Cardiac fibroblast (primary cell): ENCODE results near the gene HERC4.

Experiments
- DNase-seq, 2 donors: peaks; one replicate each; pipeline versions ENCODE4 v3.0.0 to v3.0.0-alpha.2; 2010; ENCODE audit warnings: low read depth in 2 of 2
- H3K4me3 ChIP-seq, 2 donors: replicated peaks in 1 of 2; 1 replicate in 1 of 2; 2 replicates in 1 of 2; pipeline ENCODE4 v1.5.1; 2011; ENCODE audit warnings: low read depth in 2 of 2, low read length in 2 of 2, mild to moderate bottlenecking in 2 of 2, moderate library complexity in 1 of 2
- CTCF ChIP-seq: IDR thresholded peaks from one replicate; pipeline ENCODE4 v1.5.1; 2011; ENCODE audit warnings: low read depth, mild to moderate bottlenecking, low read length, inconsistent platforms

HERC4 gene

DNA sequence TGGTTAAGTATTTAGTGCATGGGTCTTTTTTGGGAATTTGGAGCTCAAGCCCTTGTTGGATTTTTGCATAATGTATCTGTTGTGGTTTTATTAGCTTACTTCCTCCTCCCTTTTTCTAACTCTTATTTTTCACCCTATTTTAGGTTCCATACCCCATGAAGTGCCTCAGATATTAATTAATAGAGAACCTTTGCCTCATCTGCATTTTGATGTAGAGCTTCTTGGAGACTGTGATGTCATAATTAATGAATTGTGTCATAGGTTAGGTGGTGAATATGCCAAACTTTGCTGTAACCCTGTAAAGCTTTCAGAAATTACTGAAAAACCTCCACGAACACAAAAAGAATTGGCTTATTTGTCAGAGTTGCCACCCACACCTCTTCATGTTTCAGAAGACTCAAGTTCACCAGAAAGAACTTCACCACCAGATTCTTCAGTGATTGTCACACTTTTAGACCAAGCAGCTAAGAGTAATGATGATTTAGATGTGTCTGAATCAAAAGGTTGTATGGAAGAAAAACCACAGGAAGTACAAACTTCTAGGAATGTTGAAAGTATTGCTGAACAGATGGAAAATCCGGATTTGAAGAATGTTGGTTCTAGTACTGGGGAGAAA is 162.6 kb downstream of the HERC4 start:
- DNase-seq: no peak
- no peak overlapping the region for H3K4me3 ChIP-seq
- TF ChIP-seq CTCF: no peak

DNA sequence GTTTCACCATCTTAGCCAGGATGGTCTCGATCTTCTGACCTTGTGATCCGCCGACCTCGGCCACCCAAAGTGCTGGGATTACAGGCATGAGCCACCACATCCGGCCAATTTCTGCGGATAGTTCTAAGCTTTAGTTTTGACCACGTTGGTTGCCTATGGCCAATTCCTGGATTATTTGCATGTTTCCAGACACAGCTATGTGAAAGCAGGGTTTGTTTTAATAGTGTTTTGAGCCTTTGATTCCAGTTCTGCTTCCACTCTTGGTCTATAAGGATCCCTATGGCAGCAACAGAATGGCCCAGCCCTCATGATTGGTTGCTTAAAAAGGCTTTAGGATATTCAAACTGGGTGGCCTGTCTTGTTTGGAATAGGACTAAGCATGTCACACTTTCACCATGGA is 171.5 kb downstream of the HERC4 start:
- no peak for DNase-seq
- no peak overlapping the region for H3K4me3 ChIP-seq
- no peak for TF ChIP-seq CTCF

GRCh38 chr10:67893637-67894036 is 181.4 kb downstream of the HERC4 start:
- no peak for TF ChIP-seq CTCF
- no peak for DNase-seq
- H3K4me3 ChIP-seq: no peak overlapping the region

- no peak for TF ChIP-seq CTCF
- peak; percentile 68 to 84 for DNase-seq
- H3K4me3 ChIP-seq: peak overlapping the region; percentile 69 to 86
Measured at GRCh38 chr10:67884842-67885670, 190.0 kb downstream of the HERC4 start.

- DNase-seq: peak; percentile 94 to 97
- peak within 1 kb of the TSS; percentile 69 to 86 for H3K4me3 ChIP-seq
- TF ChIP-seq CTCF: no peak
Measured at GRCh38 chr10:67884313-67884841, 190.7 kb downstream of the HERC4 start, which contains the start of gene SIRT1. TSS of gene SIRT1 (plus strand) at chr10:67884656. CDS start at chr10:67884722, 66 bp downstream.

DNA sequence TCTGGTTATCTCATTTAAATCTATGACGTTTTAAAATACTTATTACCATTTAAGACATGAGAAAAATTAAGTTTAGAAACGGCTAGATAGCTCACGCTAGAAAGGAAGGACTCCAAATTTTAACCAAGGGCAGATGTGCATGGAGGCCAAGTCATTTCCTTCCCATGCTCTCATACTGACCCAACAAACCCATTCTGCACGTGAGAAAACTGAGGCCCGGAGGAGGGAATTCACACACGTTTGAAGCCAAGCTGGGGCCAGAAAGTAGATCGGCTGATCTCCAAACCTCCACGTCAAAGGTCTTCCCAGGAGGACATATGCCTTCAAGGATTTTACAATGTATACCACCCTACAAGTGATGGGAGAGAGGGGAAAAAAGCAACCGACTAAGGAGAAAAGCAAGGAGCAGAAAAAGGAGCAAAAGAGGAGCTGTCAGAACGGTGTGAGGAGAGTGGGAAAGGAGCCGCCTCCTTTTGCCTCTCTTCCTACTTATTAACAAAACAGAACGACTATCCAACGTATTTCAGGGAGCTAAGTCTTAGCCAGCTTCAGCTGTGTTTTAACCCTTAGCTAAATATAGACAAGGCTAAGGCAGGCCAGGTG is 191.3 kb downstream of the HERC4 start:
- TF ChIP-seq CTCF: no peak
- H3K4me3 ChIP-seq: peak overlapping the region; percentile 49 to 86
- no peak for DNase-seq
